Measurements from ENCODE around the gene TLE7. TPM values are rescaled to one million over a fixed set of nuclear protein-coding genes. Genes with fewer than 3 reads are reported as not detected.
A peak's percentile ranks its signal among the peaks of the same experiment; 100 is the strongest.

Gene TLE7
- total RNA-seq, result not detected

- TF ChIP-seq CTCF (IDR thresholded peaks at IDR 0.05), result no peak
- no peak for DNase-seq (ENCODE audit: low spot score)
- ATAC-seq (ENCODE audit: low FRiP score), result no peak
These were observed at the start of gene TLE7 for GRCh38 chr16:71442051-71442440. Gene TLE7 (minus strand): TSS chr16:71442054. CDS start chr16:71433324, 8,730 bp downstream.

GRCh38 chr16:71491054-71491453, 49.2 kb upstream of the TLE7 start:
- no peak for TF ChIP-seq CTCF (IDR thresholded peaks at IDR 0.05)
- DNase-seq (ENCODE audit: low spot score) (no peak), ATAC-seq (ENCODE audit: low FRiP score) (no peak)

- ATAC-seq (ENCODE audit: low FRiP score) (no peak), DNase-seq (ENCODE audit: low spot score) (no peak)
- no peak for TF ChIP-seq CTCF (IDR thresholded peaks at IDR 0.05)
These were observed 48.5 kb upstream of the TLE7 start for GRCh38 chr16:71490361-71490760.

- DNase-seq (ENCODE audit: low spot score) (no peak), ATAC-seq (ENCODE audit: low FRiP score) (no peak)
- TF ChIP-seq CTCF (IDR thresholded peaks at IDR 0.05), result no peak
These were observed 47.3 kb upstream of the TLE7 start, which contains the start of gene ZNF19 for GRCh38 chr16:71489122-71489521. Gene ZNF19 (minus strand): TSS chr16:71489324. CDS start chr16:71482114, 7,210 bp downstream.

GRCh38 chr16:71484006-71484893, 42.4 kb upstream of the TLE7 start:
- TF ChIP-seq CTCF (IDR thresholded peaks at IDR 0.05), result no peak
- ATAC-seq (ENCODE audit: low FRiP score), result peak; percentile 98

GRCh38 chr16:71482569-71482968, 40.7 kb upstream of the TLE7 start:
- ATAC-seq (ENCODE audit: low FRiP score), result no peak
- TF ChIP-seq CTCF (IDR thresholded peaks at IDR 0.05), result no peak
- DNase-seq (ENCODE audit: low spot score), result no peak

More at GRCh38 chr16:71484006-71484893, 42.4 kb upstream of the TLE7 start:
- peak; percentile 58 for DNase-seq (ENCODE audit: low spot score)

GRCh38 chr16:71480956-71481355, 39.1 kb upstream of the TLE7 start:
- TF ChIP-seq CTCF (IDR thresholded peaks at IDR 0.05), result no peak
- ATAC-seq (ENCODE audit: low FRiP score) (no peak), DNase-seq (ENCODE audit: low spot score) (no peak)

All from omental fat pad (tissue), 4 donors.